Activated gamma-delta T cell (primary cell): ENCODE data around the gene GSAP.

Source experiments
- DNase-seq: peaks from one replicate; lab custom pipeline; 2025; lab: John Stamatoyannopoulos, UW

GSAP gene

GRCh38 chr7:77439572-77439971 is 23.4 kb upstream of the GSAP start:
- no peak for DNase-seq

DNA sequence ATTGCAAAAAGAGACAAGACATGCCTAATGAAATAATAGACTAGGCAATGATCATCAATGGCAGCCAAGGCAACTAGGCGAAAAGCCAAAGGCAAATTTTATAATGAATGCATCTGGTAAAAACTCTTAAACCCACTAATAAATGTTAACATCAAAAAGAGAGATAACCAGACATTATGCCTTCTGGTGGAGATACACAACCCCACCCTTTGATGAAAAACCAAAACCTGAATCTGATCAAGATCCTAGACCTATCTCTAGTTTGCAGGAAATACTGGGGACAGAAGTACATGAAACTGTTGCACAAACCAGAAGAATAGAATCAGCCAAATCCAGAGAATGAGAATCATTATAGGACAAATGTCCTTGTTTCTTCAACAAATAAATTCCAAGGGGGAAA is 22.0 kb upstream of the GSAP start:
- no peak for DNase-seq

DNA sequence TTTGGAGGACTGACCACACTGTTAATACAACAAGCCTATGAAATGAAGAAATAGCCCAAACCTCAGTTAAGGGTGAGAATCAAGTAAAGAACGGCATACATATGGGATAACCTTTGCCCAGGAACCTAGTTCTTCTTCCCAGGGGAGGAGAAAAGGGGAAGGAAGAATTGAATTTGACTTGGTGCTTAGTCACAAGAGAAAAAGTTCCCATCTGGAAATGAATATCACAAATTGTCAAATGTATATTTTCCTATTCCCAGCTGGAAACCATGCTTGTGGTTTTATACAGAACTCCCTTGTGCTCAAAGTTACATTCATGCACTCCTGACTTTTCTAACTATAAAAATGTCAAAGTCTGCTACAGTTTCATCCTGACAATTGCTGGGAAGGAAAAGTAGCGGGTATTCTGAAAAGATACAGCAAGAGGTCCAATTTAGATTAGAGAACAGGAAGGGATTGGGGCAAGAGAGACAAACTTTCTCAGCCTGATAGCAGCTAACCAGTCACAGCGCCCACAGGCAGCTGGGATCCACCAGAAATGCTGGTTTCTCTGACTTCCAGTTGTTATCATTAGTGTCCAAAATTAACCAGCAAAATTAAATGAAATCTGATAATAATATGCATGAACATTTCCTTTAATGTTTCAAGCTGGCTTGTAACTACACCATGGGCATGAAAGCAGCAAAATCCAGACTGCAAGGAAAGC is 18.6 kb upstream of the GSAP start:
- DNase-seq: no peak

- no peak for DNase-seq
These were observed 17.8 kb upstream of the GSAP start for GRCh38 chr7:77433901-77434300.

- DNase-seq: no peak
These were observed 14.8 kb upstream of the GSAP start for GRCh38 chr7:77430927-77431326.

GRCh38 chr7:77428777-77429231 is 12.7 kb upstream of the GSAP start:
- DNase-seq: no peak

DNA sequence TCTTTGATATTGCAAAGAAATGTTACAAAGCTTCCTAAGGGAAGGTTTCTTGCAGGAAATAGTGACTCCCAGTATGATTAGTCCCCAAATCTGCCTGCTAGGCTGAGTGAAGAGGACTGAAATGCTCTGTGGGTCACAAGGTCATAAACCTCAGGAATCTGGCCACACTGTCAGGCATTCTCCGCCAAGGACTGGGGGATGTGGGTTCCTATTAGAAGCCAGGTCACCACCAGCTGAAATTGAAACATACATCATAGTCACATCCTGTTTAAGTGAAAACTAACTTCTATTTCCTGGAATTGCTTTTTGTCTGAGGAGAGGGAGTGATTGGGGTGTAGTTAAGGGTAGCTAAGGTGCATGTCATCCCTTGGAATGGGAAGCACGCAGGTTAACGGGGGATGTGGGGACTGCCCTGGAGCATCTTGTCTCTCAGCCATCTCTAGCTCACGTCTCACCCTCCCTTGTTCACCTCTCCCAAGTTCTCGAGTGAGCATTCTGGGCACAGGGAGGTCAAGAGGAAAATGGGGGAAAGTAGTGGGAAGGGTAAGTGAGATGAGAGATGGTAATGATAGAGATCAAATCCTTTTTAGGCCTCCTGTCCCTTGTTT is 12.0 kb upstream of the GSAP start:
- no peak for DNase-seq

DNA sequence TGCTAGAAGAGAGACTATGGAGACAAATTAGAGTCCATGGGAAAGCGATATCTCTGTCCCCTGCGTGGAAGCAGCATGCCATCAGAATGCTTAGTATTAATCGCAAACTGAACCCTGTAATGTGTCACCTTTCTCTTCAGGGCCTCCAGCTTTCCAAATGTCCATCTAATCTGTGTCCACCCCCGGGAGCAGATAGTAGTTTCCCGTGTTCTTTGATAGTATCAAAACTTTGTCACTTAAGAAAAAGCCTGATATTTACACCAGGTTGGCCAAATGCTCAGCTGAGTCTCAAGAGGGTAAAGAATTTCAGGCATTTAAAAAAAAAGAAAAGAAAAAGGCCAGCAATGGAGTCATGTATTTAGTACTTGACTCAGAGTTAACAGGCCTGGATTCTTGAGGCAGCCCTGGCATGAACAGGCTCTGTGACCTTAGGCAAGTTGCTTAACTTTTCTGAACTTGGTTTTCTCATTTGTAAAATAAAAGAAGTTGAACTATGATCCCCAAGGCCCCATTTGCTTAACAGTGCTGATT is 10.4 kb upstream of the GSAP start:
- no peak for DNase-seq

- no peak for DNase-seq
These were observed 9.9 kb upstream of the GSAP start for GRCh38 chr7:77426052-77426404.

GRCh38 chr7:77425101-77426051 is 9.2 kb upstream of the GSAP start:
- DNase-seq: no peak

DNA sequence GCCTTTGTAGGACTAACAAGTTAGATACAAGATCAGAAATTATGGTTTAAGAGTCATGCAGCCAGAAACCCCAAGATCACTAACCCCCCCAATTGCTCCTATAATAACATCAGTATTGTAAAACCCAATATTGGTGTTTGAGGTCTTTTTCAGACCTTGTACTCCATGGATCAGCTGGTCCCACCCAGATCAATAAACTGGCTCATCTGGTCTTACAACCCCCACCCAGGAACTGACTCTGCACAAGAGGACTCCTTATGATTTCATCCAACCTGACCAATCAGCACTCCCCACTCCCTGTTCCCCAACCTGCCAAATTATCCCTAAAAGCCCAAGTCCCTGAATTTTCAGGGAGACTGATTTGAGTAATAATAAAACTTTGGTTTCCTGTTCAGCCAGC is 6.4 kb upstream of the GSAP start:
- no peak for DNase-seq

DNA sequence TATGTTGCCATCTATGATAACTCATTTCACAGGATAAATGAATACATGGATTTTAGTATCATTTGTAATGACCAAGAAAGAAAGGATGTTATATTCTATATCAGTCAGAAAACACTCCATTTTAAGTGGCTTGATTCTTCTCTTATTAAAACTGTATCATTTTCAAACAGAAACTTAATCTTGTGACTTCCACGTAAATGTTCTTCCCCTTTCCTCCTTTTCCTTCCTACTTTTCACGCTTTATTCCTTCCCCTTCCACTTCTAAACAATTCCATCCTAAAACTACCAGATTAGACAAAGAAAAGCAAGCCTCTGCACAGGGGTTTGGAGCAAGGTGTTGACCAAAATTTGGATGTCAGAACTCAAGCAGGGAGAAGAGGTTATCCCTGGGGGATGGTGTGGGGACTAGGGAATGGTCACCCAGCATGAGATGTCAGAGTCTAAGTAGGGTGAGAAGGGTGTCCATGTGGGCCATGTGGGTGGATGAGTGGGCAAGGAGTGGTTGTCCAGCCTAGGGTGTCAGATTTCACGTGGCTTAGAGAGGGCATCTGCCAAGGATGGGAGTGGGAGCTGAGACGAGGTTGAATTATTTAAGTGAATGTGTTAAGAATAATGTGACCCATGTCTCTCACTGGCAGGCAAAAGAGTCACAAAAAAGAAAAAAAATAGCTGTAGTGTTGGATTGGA is 5.0 kb upstream of the GSAP start:
- no peak for DNase-seq

DNA sequence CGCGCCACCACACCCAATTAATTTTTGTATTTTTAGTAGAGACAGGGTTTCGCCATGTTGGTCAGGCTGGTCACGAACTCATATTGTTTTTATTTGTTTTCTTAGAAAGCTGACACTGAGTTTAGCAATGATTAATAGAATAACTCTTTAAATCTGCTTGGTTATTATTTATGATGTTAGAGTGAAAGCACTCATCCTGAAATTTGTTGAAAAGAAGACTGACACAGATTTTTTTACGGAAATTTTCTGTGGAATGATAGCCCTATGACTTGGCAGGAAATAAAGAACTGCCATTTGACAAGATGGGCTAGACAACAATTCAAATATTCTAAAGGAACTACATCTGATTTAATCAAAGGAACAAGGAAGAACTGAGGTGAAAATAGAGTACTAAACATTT is 4.3 kb upstream of the GSAP start:
- no peak for DNase-seq

GRCh38 chr7:77419102-77419501 is 3.0 kb upstream of the GSAP start:
- DNase-seq: no peak

DNA sequence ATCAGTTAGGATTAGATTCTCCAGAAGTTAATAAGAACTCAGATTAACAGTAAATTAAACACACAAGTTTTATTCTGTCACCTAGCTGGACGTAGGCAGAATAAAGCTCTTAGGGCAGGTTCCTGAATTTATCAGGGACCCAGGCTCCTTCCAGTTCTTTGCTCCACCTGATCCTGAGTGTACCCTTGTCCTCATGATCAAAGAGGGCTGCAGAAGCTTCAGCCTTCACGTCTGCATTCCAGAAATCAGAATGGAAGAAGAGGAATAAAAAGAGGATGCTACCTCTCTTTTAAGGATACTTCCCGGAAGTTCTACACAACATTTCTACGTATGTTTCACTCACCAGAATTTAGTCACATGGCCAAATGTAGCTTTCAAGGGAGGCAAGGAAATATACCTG is 1.7 kb upstream of the GSAP start:
- DNase-seq: no peak

DNA sequence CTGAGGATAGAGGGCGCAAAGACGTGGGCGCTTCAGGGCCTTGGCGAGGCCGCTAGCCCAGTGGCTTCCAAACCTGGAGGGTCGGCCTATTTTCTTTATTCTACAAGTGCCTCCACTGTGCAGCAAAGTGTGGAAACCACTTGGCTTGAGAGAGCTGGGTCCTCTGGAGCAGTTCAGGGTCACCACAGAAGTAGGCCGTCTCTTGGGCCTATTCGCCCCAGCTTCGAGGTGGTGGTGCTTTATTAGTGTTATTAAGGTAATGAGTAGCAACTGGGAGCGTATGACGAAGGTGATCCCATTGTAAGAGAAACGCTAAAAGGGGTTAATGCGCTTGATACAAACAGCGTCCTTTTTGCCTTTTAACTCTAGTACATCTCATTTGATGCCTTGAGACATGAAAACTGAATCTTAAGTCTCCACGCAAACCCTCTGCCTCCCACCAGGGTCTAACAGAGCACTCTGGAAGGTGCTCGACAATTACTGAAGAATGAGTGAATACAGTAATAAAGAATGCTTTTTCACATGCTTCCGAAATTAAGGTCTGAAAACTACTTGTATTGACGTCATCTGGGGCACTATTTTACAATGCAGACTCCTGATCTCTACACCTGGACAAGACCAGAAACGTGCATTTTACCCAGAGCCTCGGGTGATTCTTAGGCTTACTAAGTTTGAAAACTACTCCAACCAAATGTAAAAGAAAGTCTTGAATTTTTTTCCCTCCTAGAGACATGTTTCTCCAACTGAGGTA is 647 bp upstream of the GSAP start:
- no peak for DNase-seq

DNA sequence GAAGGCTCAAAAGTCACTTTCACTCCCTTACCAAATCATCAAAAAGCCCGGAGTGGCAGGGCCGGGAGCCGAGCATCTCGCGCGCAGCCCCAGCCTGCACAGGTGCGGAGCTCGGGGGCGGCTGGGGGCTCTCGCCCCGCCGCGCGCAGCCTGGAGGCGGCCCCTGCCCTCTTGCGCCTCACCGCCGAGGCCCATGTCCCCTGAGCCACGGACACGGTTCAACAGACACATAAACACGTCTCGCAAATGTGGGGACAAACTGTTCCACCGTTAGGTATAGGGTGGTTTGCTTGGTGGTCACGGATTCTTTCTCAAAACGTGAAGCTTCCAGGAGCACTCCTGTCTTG is 700 bp downstream of the GSAP start:
- DNase-seq: peak; percentile 17

DNA sequence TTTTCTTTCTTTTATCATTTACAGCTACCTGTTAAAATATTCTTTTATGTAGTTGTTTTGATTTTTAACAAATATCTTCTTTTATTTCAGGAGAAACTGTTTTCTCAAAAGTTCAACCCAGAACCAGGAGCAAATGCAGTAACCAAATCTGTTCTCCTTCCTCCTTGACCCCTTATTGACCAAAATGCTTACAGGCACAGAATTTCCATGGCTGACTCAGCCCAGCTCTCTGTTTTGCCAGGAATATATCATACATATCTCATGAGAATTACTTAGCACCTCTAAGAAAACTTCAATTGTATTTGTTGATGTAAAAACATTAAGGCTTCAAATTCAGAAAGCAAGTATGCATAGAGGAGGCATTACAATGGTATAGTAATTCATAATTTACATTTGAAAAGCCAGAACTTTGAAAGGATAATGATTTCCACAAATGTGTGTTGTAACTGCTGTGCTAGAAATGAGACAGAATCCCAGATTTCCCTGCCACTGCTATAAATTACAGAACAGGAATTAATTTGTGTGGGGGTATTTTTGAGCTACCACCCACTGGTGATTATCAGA is 2.2 kb downstream of the GSAP start:
- DNase-seq: no peak

- no peak for DNase-seq
These were observed 3.0 kb downstream of the GSAP start for GRCh38 chr7:77413128-77413527.

DNA sequence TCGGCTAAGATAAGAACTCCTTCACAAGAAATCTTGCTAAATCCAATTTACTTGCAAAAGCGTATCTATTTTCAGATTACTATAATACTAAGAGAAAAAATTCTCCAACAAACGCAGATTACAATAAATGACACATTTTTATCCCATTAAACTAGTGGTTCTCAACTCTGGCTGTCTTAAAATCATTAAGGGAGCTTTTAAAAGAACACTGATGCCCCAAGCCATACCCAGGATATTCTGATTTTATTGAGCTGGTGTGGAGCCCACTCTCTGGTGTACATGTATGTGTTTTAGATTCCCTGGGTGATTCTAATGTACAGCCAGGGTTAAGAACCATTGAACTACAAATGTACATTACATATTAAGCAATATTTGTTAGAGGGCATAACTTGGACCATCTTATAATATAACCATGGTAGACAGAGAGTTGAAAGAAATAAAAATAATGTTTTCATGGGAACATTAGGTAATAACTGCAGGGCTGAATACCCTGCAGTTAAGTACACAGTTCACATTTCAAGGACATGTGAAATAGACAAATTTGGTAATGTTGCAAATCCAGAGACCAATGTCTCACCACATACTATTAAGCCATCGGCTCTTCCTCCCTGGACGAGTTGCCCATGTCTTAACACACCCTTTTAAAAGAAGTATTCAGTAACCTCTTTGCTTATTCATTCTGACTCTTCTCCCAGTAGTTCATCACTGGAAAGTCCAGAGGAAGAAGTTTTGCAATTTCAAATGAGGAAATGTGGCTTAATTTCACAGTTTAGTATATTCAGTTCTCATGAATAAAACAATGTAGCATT is 6.2 kb downstream of the GSAP start:
- no peak for DNase-seq
